Activated naive CD8-positive, alpha-beta T cell treated with anti-CD3 and anti-CD28 coated beads, Interleukin-2, amount 10 ng/mL, durations not matched to agents 7 days and 5 days (primary cell): ENCODE measurements around the gene CLDN22. TPM values are rescaled to one million over a fixed set of nuclear protein-coding genes. Genes with fewer than 3 reads are reported as not detected.
"Not testable (repeated sequence)": the region's sequence is repeated elsewhere in the genome, so short reads cannot be mapped to it uniquely, and the experiment has no call there.

ENCODE experiments used
- ATAC-seq: fragments of 150-1000 bp; cut with Tn5 transposase; one replicate; pipeline ENCODE4 v1.10.0; 2021; ENCODE audit warnings: low read depth, moderate library complexity
- POLR2A ChIA-PET: fragments of 350-600 bp; sonication (Branson Sonifier 250); formaldehyde crosslinking; loops from one replicate; lab custom pipeline; 2021; ENCODE audit warnings: antibody characterized with exemption; lab: Charles Lee
- DNase-seq: peaks from one replicate; pipeline ENCODE4 v3.0.0; 2021
- H3K27ac Mint-ChIP-seq: one replicate; pipeline ENCODE4 v1.8.0; 2022; ENCODE audit warnings: mild to moderate bottlenecking, mixed read lengths
- H3K27me3 Mint-ChIP-seq: one replicate; pipeline ENCODE4 v1.8.0; 2022; ENCODE audit warnings: mild to moderate bottlenecking, moderate library complexity, mixed read lengths
- H3K36me3 Mint-ChIP-seq: one replicate; pipeline ENCODE4 v1.8.0; 2021; ENCODE audit warnings: mild to moderate bottlenecking, mixed read lengths
- H3K4me1 Mint-ChIP-seq: one replicate; pipeline ENCODE4 v1.8.0; 2021; ENCODE audit warnings: mixed read lengths
- H3K4me3 Mint-ChIP-seq: one replicate; pipeline ENCODE4 v1.8.0; 2022; ENCODE audit warnings: mild to moderate bottlenecking, moderate library complexity, mixed read lengths
- H3K9me3 Mint-ChIP-seq: one replicate; pipeline ENCODE4 v1.8.0; 2021; ENCODE audit warnings: mixed read lengths
- total RNA-seq, 2 experiments: library from RNA; stranded (reverse); gene quantifications; one replicate each; pipeline ENCODE4 v1.2.3, GENCODE V29; 2021

Gene CLDN22
- total RNA-seq, 2 experiments from 2014 or later: not detected

GRCh38 chr4:183324056-183324455, 4.0 kb upstream of the CLDN22 start:
- ATAC-seq, H3K27ac Mint-ChIP-seq, H3K36me3 Mint-ChIP-seq, DNase-seq, H3K9me3 Mint-ChIP-seq, H3K4me3 Mint-ChIP-seq, H3K27me3 Mint-ChIP-seq: not testable (repeated sequence)
- H3K4me1 Mint-ChIP-seq: peaks cover 18% of the 10 kb centered on the region
- POLR2A ChIA-PET: interaction anchor here (1.1 kb wide), 1 partner anchor 120 kb away, joined by 3 read pairs; the partner anchor contains the start of gene CDKN2AIP

GRCh38 chr4:183323295-183323694, 3.2 kb upstream of the CLDN22 start:
- POLR2A ChIA-PET: no interaction called here

GRCh38 chr4:183322326-183322725, 2.2 kb upstream of the CLDN22 start, which contains the start of gene CLDN24:
CLDN24 (minus strand) TSS chr4:183322426; CDS start chr4:183322426, 0 bp downstream.
- H3K9me3 Mint-ChIP-seq: no peaks in the 10 kb centered on the region
- peaks cover 2% of the 10 kb centered on the region for H3K36me3 Mint-ChIP-seq
- H3K4me1 Mint-ChIP-seq: peaks cover 18% of the 10 kb centered on the region
- POLR2A ChIA-PET: no interaction called here
- peaks cover 11% of the 10 kb centered on the region for H3K27me3 Mint-ChIP-seq
- peak within 1 kb of the TSS; percentile 39 for H3K4me3 Mint-ChIP-seq
- ATAC-seq (no peak), DNase-seq (no peak)
- peak within 1 kb of the TSS; percentile 74 for H3K27ac Mint-ChIP-seq

More at GRCh38 chr4:183323295-183323694, 3.2 kb upstream of the CLDN22 start:
- H3K27ac Mint-ChIP-seq: no peak overlapping the region
- H3K4me3 Mint-ChIP-seq: no peak overlapping the region
- H3K27me3 Mint-ChIP-seq: peaks cover 13% of the 10 kb centered on the region
- DNase-seq (no peak), ATAC-seq (no peak)
- no peaks in the 10 kb centered on the region for H3K9me3 Mint-ChIP-seq
- peaks cover 18% of the 10 kb centered on the region for H3K4me1 Mint-ChIP-seq
- H3K36me3 Mint-ChIP-seq: peaks cover 2% of the 10 kb centered on the region

GRCh38 chr4:183321516-183321915, 1.4 kb upstream of the CLDN22 start:
- DNase-seq: no peak
- peaks cover 11% of the 10 kb centered on the region for H3K27me3 Mint-ChIP-seq
- H3K4me3 Mint-ChIP-seq: peak overlapping the region; percentile 39
- no peaks in the 10 kb centered on the region for H3K9me3 Mint-ChIP-seq
- ATAC-seq: no peak
- POLR2A ChIA-PET: no interaction called here
- H3K4me1 Mint-ChIP-seq: peaks cover 18% of the 10 kb centered on the region
- peak overlapping the region; percentile 74 for H3K27ac Mint-ChIP-seq
- peaks cover 2% of the 10 kb centered on the region for H3K36me3 Mint-ChIP-seq

GRCh38 chr4:183321079-183321478, 1.0 kb upstream of the CLDN22 start:
- H3K9me3 Mint-ChIP-seq: no peaks in the 10 kb centered on the region
- H3K4me3 Mint-ChIP-seq: peak overlapping the region; percentile 39
- POLR2A ChIA-PET: interaction anchor here (0.5 kb wide), 1 partner anchor 421 kb away, joined by 4 read pairs; no protein-coding TSS in a partner anchor
- no peak for DNase-seq
- no peaks in the 10 kb centered on the region for H3K36me3 Mint-ChIP-seq
- H3K4me1 Mint-ChIP-seq: peaks cover 18% of the 10 kb centered on the region
- H3K27ac Mint-ChIP-seq: peak overlapping the region; percentile 74
- peaks cover 11% of the 10 kb centered on the region for H3K27me3 Mint-ChIP-seq
- peak; percentile 74 for ATAC-seq

- Mint-ChIP-seq H3K27me3 (peaks cover 12% of the 10 kb centered on the region), H3K4me1 (peaks cover 18% of the 10 kb centered on the region), H3K9me3 (no peaks in the 10 kb centered on the region), H3K4me3 (no peak overlapping the region), H3K36me3 (no peaks in the 10 kb centered on the region), H3K27ac (no peak overlapping the region)
- ATAC-seq: no peak
- no peak for DNase-seq
- POLR2A ChIA-PET: no interaction called here
Observed at GRCh38 chr4:183318656-183319055, 1.4 kb downstream of the CLDN22 start.

- Mint-ChIP-seq H3K4me3 (no peak overlapping the region), H3K27ac (no peak overlapping the region), H3K9me3 (no peaks in the 10 kb centered on the region), H3K4me1 (no peaks in the 10 kb centered on the region), H3K27me3 (peaks cover 18% of the 10 kb centered on the region), H3K36me3 (no peaks in the 10 kb centered on the region)
- POLR2A ChIA-PET: no interaction called here
- ATAC-seq (no peak), DNase-seq (no peak)
Observed at GRCh38 chr4:183314806-183315205, 5.3 kb downstream of the CLDN22 start.

- no peak overlapping the region for H3K27ac Mint-ChIP-seq
- no peaks in the 10 kb centered on the region for H3K9me3 Mint-ChIP-seq
- H3K27me3 Mint-ChIP-seq: peaks cover 18% of the 10 kb centered on the region
- POLR2A ChIA-PET: no interaction called here
- H3K4me1 Mint-ChIP-seq: no peaks in the 10 kb centered on the region
- no peak overlapping the region for H3K4me3 Mint-ChIP-seq
- ATAC-seq (no peak), DNase-seq (no peak)
- H3K36me3 Mint-ChIP-seq: no peaks in the 10 kb centered on the region
Observed at GRCh38 chr4:183314336-183314735, 5.7 kb downstream of the CLDN22 start.

GRCh38 chr4:183312841-183313240, 7.2 kb downstream of the CLDN22 start:
- Mint-ChIP-seq H3K4me1 (no peaks in the 10 kb centered on the region), H3K9me3 (no peaks in the 10 kb centered on the region), H3K27ac (no peak overlapping the region), H3K27me3 (peaks cover 12% of the 10 kb centered on the region), H3K4me3 (no peak overlapping the region), H3K36me3 (no peaks in the 10 kb centered on the region)
- DNase-seq (no peak), ATAC-seq (no peak)
- POLR2A ChIA-PET: no interaction called here

GRCh38 chr4:183306811-183307210, 13.3 kb downstream of the CLDN22 start:
- H3K27ac Mint-ChIP-seq: no peak overlapping the region
- H3K36me3 Mint-ChIP-seq: no peaks in the 10 kb centered on the region
- H3K27me3 Mint-ChIP-seq: peaks cover 13% of the 10 kb centered on the region
- no peak for ATAC-seq
- H3K4me1 Mint-ChIP-seq: no peaks in the 10 kb centered on the region
- POLR2A ChIA-PET: no interaction called here
- H3K4me3 Mint-ChIP-seq: no peak overlapping the region
- no peak for DNase-seq
- no peaks in the 10 kb centered on the region for H3K9me3 Mint-ChIP-seq

- H3K9me3 Mint-ChIP-seq: no peaks in the 10 kb centered on the region
- no peaks in the 10 kb centered on the region for H3K4me1 Mint-ChIP-seq
- no peak for DNase-seq
- H3K4me3 Mint-ChIP-seq: no peak overlapping the region
- no peak for ATAC-seq
- POLR2A ChIA-PET: no interaction called here
- H3K27me3 Mint-ChIP-seq: peaks cover 8% of the 10 kb centered on the region
- H3K36me3 Mint-ChIP-seq: no peaks in the 10 kb centered on the region
- no peak overlapping the region for H3K27ac Mint-ChIP-seq
Observed at GRCh38 chr4:183304538-183304937, 15.5 kb downstream of the CLDN22 start.

- no peak for DNase-seq
- Mint-ChIP-seq H3K36me3 (no peaks in the 10 kb centered on the region), H3K4me3 (no peak overlapping the region), H3K27ac (no peak overlapping the region), H3K9me3 (no peaks in the 10 kb centered on the region), H3K27me3 (peaks cover 7% of the 10 kb centered on the region), H3K4me1 (no peaks in the 10 kb centered on the region)
- ATAC-seq: no peak
- POLR2A ChIA-PET: no interaction called here
Observed at GRCh38 chr4:183304067-183304466, 16.0 kb downstream of the CLDN22 start.

GRCh38 chr4:183303301-183303700, 16.8 kb downstream of the CLDN22 start:
- H3K4me1 Mint-ChIP-seq: no peaks in the 10 kb centered on the region
- peaks cover 7% of the 10 kb centered on the region for H3K27me3 Mint-ChIP-seq
- no peaks in the 10 kb centered on the region for H3K36me3 Mint-ChIP-seq
- POLR2A ChIA-PET: no interaction called here
- no peak overlapping the region for H3K27ac Mint-ChIP-seq
- no peak overlapping the region for H3K4me3 Mint-ChIP-seq
- H3K9me3 Mint-ChIP-seq: no peaks in the 10 kb centered on the region
- ATAC-seq: no peak
- DNase-seq: no peak

GRCh38 chr4:183300655-183301054, 19.4 kb downstream of the CLDN22 start:
- peaks cover 4% of the 10 kb centered on the region for H3K4me1 Mint-ChIP-seq
- peaks cover 10% of the 10 kb centered on the region for H3K27me3 Mint-ChIP-seq
- POLR2A ChIA-PET: no interaction called here
- ATAC-seq (no peak), DNase-seq (no peak)
- no peak overlapping the region for H3K4me3 Mint-ChIP-seq
- H3K36me3 Mint-ChIP-seq: no peaks in the 10 kb centered on the region
- no peak overlapping the region for H3K27ac Mint-ChIP-seq
- H3K9me3 Mint-ChIP-seq: no peaks in the 10 kb centered on the region
